Ascending aorta (tissue), 1 donor: ENCODE results near the gene ARHGEF40. TPM values are rescaled to one million over a fixed set of nuclear protein-coding genes. Genes with fewer than 3 reads are reported as not detected.

Experiments used
- total RNA-seq: library from RNA; depleted of rRNA; stranded (reverse); fragments of >200 nt; gene quantifications from one replicate; pipeline ENCODE4 v1.1.0, GENCODE V29; 2016

ARHGEF40 gene
- total RNA-seq, 1 donor from 2014 or later: 64.8 TPM

Other genes with a start within 250 kb of the ARHGEF40 start
- gene RNASE3, start 178.9 kb upstream of the ARHGEF40 start, total RNA-seq: not detected
- not detected for gene RNASE2, start 114.8 kb upstream of the ARHGEF40 start, total RNA-seq
- gene METTL17, start 80.3 kb upstream of the ARHGEF40 start, total RNA-seq: 38.8 TPM
- not detected for gene SLC39A2, start 71.0 kb upstream of the ARHGEF40 start, total RNA-seq
- 216 TPM for gene NDRG2, start 45.2 kb upstream of the ARHGEF40 start, total RNA-seq
- not detected for gene TPPP2, start 40.1 kb upstream of the ARHGEF40 start, total RNA-seq
- gene RNASE13, start 35.5 kb upstream of the ARHGEF40 start, total RNA-seq: not detected
- gene RNASE7, start 27.9 kb upstream of the ARHGEF40 start, total RNA-seq: not detected
- gene RNASE8, start 12.5 kb upstream of the ARHGEF40 start, total RNA-seq: not detected
- gene ZNF219, start 28.4 kb downstream of the ARHGEF40 start, total RNA-seq: 62.9 TPM
- not detected for gene TMEM253, start 30.8 kb downstream of the ARHGEF40 start, total RNA-seq
- gene OR5AU1, start 85.8 kb downstream of the ARHGEF40 start, total RNA-seq: not detected
- 303 TPM for gene HNRNPC, start 199.1 kb downstream of the ARHGEF40 start, total RNA-seq
- not detected for gene RPGRIP1, start 209.8 kb downstream of the ARHGEF40 start, total RNA-seq